Sigmoid colon (tissue), 3 donors: ENCODE measurements around the gene ADAMTS17.

Experiments used
- POLR2A ChIP-seq, 2 donors: fragments of 450-650 bp; IDR thresholded peaks; one replicate each; pipeline ENCODE4 v1.6.1; 2016; ENCODE audit warnings: antibody characterized with exemption in 2 of 2, mild to moderate bottlenecking in 2 of 2, moderate library complexity in 2 of 2
- TF ChIP-seq, protein P1 (sequence below), 4 experiments: fragments of 450-650 bp in 3 of 4; fragments of 200-600 bp in 1 of 4; IDR thresholded peaks; one replicate each; pipeline ENCODE4 v1.5.1; 2016 to 2019; ENCODE audit warnings: antibody characterized with exemption in 4 of 4, mild to moderate bottlenecking in 3 of 4, moderate library complexity in 2 of 4

DNA sequence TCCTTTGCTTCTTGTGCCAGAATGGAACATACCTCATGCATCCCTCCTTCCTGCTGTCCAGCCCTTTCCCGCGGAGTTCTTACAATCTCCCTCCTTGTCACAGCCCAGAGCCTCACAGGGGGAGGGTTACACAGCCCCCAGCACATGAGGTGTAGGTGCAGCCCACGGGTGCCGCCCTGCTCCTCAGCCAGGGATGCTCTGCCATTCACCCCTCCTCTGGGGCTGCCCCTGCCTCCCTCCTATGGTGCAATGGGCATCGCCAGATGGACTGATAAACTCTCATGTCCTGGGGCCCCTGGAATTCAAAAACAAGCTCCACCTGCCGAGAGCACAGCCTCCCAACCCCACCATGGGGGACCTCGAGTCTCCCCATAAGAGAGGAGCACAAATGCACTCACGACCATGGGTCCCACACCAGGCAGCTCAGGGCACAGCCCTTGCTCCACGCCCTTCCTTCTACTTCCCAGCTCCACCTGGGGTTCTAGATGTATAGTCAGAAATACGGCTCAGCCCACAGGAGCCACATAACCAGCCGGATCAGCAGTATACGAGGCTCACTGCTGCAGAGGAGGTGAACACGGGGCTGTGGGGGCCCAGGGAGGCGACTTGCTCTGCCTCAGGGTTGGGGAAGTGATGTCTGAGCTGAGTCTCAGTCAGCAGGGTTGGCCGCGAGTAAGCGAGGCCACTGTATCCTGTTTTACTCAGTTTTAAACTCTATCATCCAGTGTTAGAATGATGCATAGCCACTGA lies 338.8 kb downstream of the ADAMTS17 start:
- TF ChIP-seq, protein P1, sequence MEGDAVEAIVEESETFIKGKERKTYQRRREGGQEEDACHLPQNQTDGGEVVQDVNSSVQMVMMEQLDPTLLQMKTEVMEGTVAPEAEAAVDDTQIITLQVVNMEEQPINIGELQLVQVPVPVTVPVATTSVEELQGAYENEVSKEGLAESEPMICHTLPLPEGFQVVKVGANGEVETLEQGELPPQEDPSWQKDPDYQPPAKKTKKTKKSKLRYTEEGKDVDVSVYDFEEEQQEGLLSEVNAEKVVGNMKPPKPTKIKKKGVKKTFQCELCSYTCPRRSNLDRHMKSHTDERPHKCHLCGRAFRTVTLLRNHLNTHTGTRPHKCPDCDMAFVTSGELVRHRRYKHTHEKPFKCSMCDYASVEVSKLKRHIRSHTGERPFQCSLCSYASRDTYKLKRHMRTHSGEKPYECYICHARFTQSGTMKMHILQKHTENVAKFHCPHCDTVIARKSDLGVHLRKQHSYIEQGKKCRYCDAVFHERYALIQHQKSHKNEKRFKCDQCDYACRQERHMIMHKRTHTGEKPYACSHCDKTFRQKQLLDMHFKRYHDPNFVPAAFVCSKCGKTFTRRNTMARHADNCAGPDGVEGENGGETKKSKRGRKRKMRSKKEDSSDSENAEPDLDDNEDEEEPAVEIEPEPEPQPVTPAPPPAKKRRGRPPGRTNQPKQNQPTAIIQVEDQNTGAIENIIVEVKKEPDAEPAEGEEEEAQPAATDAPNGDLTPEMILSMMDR (IDR thresholded peaks at IDR 0.05): no peak
- TF ChIP-seq POLR2A (IDR thresholded peaks at IDR 0.05): peak in 1 of 2 donors; percentile 1
